Thoracic aorta (tissue), 2 donors: Measurements from ENCODE around the gene CHST15. TPM values are rescaled to one million over a fixed set of nuclear protein-coding genes. Genes with fewer than 3 reads are reported as not detected.

Experiments
- ATAC-seq: fragments of 150-250 bp; one replicate; pipeline ENCODE4 v1.8.0; 2017; ENCODE audit warnings: low read depth; ENCODE audit not compliant: insufficient number of reproducible peaks, low FRiP score
- DNase-seq: peaks from one replicate; pipeline ENCODE4 v3.0.0-alpha.2; 2020; ENCODE audit warnings: low spot score
- H3K27ac ChIP-seq, 2 donors: fragments of 200-600 bp; sonication (generic); 1 replicate in 1 of 2; 2 replicates in 1 of 2; pipeline ENCODE4 v1.5.1; 2016; ENCODE audit warnings: mild to moderate bottlenecking in 2 of 2, moderate library complexity in 2 of 2
- H3K27me3 ChIP-seq: fragments of 200-600 bp; sonication (generic); replicated peaks from 2 replicates; pipeline ENCODE4 v1.6.0; 2016; ENCODE audit warnings: mild to moderate bottlenecking; ENCODE audit not compliant: insufficient read depth
- H3K36me3 ChIP-seq: fragments of 200-600 bp; sonication (generic); one replicate; pipeline ENCODE4 v1.5.1; 2016
- H3K4me1 ChIP-seq, 2 donors: fragments of 200-600 bp; sonication (generic); 1 replicate in 1 of 2; 2 replicates in 1 of 2; pipeline versions ENCODE4 v1.5.1 to v1.6.0; 2016; ENCODE audit warnings: low read depth in 2 of 2, mild to moderate bottlenecking in 1 of 2; ENCODE audit not compliant: control insufficient read depth in 1 of 2
- H3K4me3 ChIP-seq: fragments of 200-600 bp; sonication (generic); 2 replicates; pipeline ENCODE4 v1.5.1; 2016; ENCODE audit warnings: mild to moderate bottlenecking
- H3K9me3 ChIP-seq: fragments of 200-600 bp; sonication (generic); 2 replicates; pipeline ENCODE4 v1.5.1; 2016
- CTCF ChIP-seq: fragments of 200-600 bp; sonication (generic); IDR thresholded peaks from one replicate; pipeline ENCODE4 v1.5.1; 2019; ENCODE audit warnings: antibody characterized with exemption
- total RNA-seq, 2 donors: library from RNA; depleted of rRNA; stranded (reverse); fragments of >200 nt; gene quantifications; one replicate each; pipeline versions ENCODE4 v1.1.0 to v1.2.3, GENCODE V29; 2016

CHST15 gene
- total RNA-seq, 2 donors from 2014 or later: 31.9 to 34.0 TPM

DNA sequence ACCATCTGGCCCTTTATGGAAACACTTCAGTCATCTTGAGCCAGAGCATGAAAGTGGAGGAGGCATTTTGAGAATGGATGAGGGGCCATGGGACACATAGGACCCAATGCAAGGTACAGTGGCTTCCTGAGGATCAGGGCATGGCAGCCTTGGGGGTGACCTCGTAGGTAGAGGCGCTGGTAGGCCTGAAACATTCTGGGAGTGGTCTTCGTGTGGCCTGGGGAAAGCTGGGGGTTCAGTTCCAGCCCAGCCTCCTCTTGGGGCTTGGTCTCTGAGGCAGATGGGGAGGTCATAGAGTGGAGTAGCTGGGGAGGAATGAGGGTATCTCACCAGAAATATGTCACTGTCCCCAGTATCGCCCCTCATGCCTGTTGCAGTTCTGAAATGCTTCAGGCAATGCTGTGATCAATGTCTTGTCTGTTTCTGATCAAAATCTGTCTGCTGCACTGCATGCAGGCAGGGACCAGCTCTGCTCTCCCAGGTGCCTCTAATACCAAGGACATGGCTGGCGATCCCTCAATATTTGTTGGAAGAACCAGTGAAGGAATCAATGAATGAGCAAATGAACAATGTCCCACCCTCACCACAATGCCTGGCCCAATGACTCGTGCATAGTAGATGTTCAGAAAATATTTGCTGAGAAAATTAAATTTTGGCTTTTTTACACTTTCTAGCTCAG lies 90.9 kb downstream of the CHST15 start:
- Histone ChIP-seq H3K36me3 (no peaks in the 10 kb centered on the region), H3K27ac (no peak overlapping the region), H3K9me3 (no peaks in the 10 kb centered on the region), H3K4me3 (no peak overlapping the region), H3K27me3 (no peaks in the 10 kb centered on the region), H3K4me1 (no peaks in the 10 kb centered on the region)
- DNase-seq: no peak
- TF ChIP-seq CTCF: no peak
- no peak for ATAC-seq

DNA sequence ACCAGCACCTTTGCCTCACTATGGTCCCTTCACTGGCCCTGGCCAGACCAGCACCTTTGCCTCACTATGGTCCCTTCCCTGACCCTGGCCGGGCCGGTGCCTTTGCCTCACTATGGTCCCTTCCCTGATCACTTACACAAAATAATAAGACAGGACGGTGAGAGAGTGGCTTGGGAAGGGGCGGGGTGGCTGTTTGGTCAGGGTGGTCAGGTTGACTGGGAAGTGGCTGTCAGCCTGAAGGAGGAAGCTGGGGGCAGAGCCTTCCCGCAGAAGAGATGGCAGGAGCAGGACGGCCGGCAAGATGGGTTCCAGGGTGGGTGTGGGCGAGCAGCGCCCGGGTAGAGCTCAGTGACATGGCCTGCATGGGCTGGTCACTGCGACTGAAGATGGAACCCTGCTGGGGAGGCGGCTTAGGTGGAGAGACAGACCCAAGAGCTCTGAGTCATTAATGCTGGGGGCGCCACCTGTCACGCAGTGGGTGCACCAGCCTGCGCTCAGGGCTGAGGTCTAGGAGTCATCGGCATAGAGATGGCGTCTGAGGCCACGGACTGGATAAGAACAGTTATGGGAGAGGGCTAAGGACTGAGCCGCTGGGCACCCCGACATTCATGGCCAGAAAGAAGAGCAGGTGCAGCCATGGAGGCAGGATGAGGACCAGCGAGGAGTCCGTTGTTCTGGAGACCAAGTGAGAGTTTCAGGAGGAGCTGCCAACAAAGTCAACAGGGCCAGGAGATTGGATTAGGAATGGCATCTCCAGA lies 91.8 kb downstream of the CHST15 start:
- Histone ChIP-seq H3K4me3 (no peak overlapping the region), H3K27ac (no peak overlapping the region), H3K27me3 (no peaks in the 10 kb centered on the region), H3K36me3 (no peaks in the 10 kb centered on the region), H3K4me1 (no peaks in the 10 kb centered on the region), H3K9me3 (no peaks in the 10 kb centered on the region)
- no peak for ATAC-seq
- TF ChIP-seq CTCF: no peak
- no peak for DNase-seq

DNA sequence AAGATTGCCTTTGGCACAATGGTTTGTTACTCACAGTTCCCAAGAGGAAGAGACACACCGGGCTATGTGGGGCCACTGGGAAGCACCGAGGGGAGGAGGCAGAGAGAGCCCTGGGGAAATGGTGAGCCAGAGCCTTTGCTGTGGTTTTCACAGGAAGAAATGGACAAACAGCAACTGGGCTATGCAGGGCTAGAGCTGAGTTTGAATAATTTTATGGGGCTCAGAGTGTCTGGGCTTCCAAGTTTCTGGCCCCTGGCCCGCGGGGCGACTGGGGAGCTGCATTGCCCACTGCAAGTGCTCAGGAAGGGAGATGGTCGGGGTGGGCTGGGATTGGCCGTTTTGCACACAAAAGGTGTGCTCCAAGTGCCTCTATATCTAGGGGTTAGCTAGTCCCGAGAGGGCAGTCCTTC lies 92.6 kb downstream of the CHST15 start:
- TF ChIP-seq CTCF: no peak
- H3K27ac ChIP-seq: no peak overlapping the region
- peaks cover 0 to 3% of the 10 kb centered on the region in 2 donors for H3K4me1 ChIP-seq
- no peaks in the 10 kb centered on the region for H3K36me3 ChIP-seq
- no peaks in the 10 kb centered on the region for H3K9me3 ChIP-seq
- ATAC-seq (no peak), DNase-seq (no peak)
- no peaks in the 10 kb centered on the region for H3K27me3 ChIP-seq
- H3K4me3 ChIP-seq: no peak overlapping the region

DNA sequence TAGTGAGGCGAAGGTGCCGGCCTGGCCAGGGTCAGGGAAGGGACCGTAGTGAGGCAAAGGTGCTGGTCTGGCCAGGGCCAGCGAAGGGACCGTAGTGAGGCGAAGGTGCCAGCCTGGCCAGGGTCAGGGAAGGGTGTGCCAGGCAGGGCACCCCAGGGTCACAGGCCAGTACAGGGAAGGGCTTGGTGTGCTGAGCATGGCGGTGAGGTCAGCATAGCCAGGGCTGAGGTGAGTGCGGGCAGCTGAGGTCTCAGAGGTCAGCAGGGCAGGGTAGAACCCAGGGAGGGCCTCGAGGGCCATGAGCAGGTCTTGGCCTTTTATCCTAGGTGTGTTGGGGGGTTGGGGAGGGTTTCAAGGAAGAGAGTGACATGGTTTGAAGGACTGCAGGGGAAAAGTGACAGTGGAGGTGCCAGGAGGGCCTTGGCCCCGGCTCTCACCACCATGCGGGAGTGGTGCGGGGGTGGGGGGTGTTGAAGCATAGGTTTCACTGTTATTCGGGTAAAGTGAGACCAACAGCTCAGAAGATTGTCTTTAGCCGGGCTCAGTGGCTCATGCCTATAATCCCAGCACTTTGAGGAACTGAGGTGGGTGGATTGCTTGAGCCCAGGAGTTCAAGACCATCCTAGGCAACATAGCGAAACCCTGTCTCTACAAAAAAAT lies 93.3 kb downstream of the CHST15 start:
- ATAC-seq: no peak
- TF ChIP-seq CTCF: no peak
- DNase-seq: no peak
- H3K4me1 ChIP-seq: peaks cover 6 to 10% of the 10 kb centered on the region in 2 donors
- no peak overlapping the region for H3K4me3 ChIP-seq
- no peaks in the 10 kb centered on the region for H3K36me3 ChIP-seq
- H3K27ac ChIP-seq: no peak overlapping the region
- no peaks in the 10 kb centered on the region for H3K27me3 ChIP-seq
- no peaks in the 10 kb centered on the region for H3K9me3 ChIP-seq

DNA sequence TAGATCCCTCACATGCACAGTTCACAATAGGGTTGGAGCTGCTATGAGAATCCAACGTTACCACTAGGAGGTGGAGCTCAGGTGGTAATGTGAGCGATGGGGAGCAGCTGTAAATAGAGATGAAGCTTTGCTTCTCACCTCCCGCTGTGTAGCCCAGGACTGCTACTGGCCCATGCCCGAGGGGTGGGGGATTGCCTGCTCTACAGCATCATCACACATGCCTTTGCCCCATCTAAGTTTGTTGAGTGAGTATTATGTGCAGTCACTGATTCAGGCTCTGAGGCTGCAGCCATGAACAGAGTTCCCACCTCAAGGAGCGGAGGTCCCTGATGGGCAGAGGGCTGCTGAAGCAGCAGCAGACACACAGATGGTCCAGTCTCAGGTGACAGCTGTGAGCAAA lies 94.1 kb downstream of the CHST15 start:
- H3K27me3 ChIP-seq: no peaks in the 10 kb centered on the region
- peaks cover 13 to 18% of the 10 kb centered on the region in 2 donors for H3K4me1 ChIP-seq
- ATAC-seq (no peak), DNase-seq (no peak)
- H3K9me3 ChIP-seq: no peaks in the 10 kb centered on the region
- H3K4me3 ChIP-seq: no peak overlapping the region
- no peak for TF ChIP-seq CTCF
- no peaks in the 10 kb centered on the region for H3K36me3 ChIP-seq
- no peak overlapping the region for H3K27ac ChIP-seq
